HG02973 (cell line): Measurements from ENCODE around the gene ARHGAP23.

Experiments used
- ATAC-seq: cut with Tn5 transposase; IDR thresholded peaks from one replicate; pipeline ENCODE4 v1.9.1; 2021; ENCODE audit warnings: moderate library complexity; ENCODE audit not compliant: unreplicated experiment

Gene ARHGAP23

GRCh38 chr17:38544839-38545209 lies 116.6 kb downstream of the ARHGAP23 start:
- no peak for ATAC-seq

GRCh38 chr17:38545531-38546225 lies 117.4 kb downstream of the ARHGAP23 start:
- ATAC-seq, result no peak

DNA sequence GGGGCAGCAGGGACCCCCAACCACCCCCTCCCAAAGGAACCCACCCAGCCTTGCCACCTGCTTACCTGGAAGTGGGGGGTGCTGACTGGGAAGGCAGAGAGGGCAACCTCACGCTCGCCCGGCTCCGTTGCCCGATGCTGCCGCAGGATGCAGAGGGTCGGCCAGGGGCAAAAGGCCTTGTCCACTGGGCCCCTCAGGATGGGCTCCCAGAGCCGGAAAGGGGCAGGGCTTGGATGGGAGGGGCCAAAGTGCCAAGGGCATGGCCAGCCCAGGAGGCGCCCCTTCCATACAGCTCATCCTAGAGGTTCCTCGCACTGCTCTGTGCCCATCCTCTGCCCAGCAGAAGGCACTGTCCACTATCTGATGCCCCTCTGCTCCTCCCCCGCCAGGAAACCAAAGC lies 118.1 kb downstream of the ARHGAP23 start:
- ATAC-seq, result no peak

DNA sequence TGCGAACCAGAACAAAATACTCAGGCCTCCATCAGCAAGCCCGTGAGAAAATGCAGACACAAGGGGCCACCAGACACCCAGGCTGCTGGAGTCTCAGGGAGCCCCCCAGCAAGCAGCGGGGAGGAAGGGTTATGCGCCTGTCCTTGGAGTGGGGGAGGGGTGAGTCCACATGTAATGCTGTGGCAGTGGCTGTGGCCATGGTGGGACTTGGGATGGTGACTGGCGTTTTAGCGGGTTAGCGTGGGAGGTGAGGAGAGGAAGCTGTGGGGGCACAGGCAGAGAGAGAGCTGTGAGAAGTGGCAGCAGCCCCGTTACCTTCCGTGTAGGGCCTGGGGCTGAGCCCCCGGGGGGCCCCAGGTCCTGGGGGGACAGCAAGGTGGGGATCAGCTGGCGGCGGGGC lies 119.2 kb downstream of the ARHGAP23 start:
- ATAC-seq, result no peak

- no peak for ATAC-seq
These were observed 121.0 kb downstream of the ARHGAP23 start for GRCh38 chr17:38549285-38549684.

GRCh38 chr17:38550661-38551060 lies 122.4 kb downstream of the ARHGAP23 start:
- ATAC-seq, result no peak

DNA sequence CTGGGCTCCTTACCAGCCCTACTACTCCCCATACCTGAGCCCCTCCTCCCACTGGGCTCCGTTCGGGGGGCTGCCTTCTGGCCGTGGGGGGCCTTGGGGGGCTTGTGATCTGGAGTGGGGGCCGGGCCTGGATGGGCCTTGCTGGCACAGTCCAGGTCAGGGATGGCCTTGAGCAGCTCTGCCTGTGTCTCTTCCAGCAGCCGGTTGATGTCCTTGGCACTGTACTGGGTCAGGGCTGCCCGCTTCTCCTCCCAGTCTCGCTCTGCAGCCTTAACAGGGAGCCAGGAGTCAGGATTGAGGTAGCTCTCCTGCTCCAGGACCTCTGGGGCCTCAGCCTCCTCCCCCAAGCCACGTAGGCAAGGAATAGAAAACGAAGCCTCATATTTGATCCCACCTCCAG lies 122.9 kb downstream of the ARHGAP23 start:
- ATAC-seq, result no peak

- ATAC-seq, result no peak
These were observed 124.1 kb downstream of the ARHGAP23 start for GRCh38 chr17:38552343-38552742.

DNA sequence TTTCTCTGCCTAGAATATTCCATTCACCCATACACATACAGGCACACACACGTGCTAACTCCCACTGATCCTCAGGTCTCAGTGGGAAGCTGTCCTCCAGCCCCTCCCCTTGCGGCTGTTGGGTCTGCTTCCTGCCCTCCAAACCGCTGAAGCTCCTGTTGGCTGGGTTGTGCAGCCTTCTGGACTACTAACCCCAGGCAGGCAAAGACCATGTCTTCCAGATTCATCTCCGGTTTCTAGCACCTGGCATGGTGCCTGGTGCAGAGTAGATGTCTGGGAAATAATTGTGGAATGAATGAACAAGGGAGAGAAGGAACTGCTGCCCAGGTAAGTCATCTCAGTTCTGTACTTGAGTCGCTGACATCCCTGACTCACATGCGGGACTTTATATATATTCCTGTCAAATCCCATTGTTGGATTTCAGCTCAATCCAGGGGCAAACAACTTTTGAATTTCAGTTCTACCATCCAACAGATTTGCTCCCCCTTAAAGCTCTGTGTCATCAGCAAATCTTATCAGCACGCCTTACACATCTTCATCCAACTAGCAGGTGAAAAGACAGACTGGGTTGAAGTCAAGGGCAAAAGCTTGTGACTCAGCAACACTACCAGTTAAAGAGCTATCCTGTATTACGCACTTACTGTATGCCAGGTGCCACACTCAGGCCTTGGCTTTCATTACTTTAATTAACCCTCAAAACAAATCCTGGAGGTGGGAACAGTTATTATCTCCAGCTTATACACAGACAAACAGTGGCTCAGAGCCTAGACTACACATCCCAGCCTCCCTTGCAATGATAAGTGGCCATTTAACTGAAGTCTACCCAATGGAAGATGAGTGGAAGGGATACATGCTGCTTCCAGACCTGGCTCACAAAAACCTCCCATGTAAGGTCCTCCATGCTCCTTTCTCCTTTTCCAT lies 126.4 kb downstream of the ARHGAP23 start:
- no peak for ATAC-seq

GRCh38 chr17:38556239-38556638 lies 128.0 kb downstream of the ARHGAP23 start:
- ATAC-seq, result no peak

DNA sequence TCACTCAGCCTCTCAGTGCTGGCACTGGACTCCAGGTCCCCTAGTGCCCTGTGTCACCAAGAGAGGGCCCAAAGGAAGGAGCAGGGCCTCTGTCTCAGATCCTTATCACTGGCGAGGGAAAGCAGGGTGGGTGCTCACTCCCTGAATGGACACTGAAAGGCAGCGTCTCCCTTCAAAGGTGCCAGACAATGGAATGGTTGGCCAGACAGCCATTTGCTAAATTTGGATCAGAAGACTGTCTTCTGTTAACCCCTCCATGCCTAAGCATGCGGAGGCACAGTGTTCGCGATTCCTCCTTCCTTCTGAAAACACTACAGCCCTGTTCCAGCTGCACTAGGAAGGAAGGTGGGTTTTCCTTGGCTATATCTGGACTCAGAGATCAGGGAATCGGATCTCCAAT lies 129.1 kb downstream of the ARHGAP23 start:
- no peak for ATAC-seq

DNA sequence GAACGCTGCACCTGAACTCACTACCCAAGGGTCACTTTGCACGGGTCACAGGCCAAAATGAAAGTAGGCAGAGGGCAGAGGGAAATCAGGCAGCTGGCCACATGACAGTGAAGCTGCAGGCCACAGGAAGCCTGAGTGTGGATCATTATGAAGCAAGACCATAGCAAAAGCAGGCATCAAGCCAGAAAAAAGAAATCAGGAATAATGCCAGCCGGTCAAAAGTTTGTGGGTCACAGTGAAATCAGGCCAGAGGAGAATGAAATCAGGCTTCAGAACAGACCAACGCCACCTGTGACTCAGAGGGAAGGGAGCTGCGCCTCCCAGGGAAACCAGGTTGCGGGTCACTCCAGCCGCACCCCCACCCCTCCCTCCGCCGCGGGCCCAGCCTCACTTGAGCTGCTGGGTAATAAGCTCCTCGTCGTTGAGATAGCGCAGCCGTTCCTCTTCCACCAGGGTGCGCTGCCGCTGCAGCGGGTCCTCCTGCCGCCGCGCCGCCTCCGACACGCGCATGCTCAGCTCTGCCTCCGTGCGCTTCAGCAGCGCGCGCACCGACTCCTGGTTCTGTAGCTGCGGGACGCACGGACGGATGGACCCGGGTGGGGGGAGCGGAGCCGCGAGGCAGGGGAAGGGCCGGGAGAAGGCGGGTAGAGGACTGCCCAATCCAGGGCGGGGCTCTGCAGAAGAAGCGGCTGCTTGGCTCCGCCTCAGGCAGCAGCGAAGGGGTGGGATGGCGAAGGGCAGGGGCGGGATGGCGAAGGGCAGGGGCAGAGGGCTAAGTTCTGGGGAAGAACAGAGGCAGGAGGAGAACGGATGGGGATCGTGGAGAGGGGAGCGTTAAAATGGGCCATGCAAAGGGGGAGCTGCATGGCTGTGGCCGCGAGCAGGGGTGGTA lies 129.8 kb downstream of the ARHGAP23 start:
- peak; percentile 50 for ATAC-seq

DNA sequence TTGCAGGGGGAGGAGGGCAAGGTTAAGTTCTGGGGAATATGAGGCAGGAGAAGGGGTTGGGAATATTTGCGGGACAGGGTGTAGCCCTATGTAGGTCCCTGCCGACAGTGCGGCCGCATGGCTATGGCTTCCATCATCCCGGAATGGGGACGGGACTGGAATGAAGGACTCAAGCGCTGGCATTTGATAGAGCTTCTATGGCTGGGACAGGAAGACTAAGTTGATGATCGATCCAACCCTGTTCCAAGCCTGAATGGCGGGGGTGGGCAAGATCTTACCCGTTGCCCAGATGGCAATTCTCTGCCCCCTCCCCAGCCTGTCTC lies 130.4 kb downstream of the ARHGAP23 start:
- ATAC-seq, result no peak

DNA sequence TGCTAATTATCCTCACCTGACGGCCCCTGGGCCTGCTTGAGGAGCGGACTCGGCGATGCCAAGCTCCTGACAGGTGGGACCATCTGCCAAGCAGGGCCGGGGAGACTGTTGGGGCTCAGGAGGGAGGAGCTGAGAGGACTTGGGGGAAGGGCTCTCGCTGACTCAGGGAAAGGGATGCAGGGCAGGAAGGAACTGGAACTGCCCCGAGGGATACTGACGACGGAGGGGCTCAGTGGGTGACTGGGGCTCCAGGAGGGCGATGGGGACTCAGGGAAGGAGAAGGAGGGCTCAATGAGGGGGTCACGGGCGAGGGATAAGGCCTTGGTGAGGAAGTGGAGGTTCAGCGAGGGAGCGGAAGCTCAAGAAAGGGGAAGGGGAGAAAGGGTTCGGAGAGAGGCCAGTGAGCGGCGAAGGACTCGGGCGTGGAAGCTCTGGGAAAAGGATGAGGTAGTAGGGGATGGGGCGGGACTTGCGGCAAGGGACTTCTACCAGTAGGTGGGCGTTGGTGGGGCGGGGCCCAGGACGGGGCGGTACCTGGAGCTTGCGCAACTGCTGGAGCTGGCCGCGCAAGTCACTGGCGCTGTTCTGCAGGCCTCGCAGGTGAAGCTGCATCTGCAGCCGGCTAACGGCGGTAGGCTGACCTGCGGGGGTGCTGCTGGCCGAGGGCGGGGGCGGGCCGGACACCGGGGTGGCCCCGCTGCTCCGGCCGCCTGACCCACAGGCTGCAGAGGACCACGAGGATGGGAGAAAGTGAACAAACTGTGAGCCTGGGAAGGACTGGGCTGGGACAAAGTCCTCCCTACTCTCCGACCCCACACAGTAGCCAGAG lies 131.0 kb downstream of the ARHGAP23 start:
- ATAC-seq, result peak; percentile 54

DNA sequence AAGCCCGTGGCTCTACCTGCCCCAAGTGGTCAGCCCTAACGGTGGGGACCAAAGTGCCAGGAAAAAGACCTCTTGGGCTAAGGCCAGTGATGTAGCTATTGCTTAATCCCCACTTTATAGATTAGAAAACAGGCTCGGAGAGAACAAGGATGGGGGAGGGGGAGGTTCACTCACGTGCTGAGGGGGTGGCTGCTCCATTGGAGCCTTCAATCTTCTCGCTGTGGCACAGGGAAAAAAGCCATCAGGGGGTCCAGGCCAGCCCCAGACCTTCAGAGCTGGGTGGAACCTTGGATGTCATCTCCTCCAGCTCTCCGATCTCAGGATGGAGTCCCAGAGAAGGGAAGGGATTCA lies 131.6 kb downstream of the ARHGAP23 start:
- ATAC-seq, result no peak

DNA sequence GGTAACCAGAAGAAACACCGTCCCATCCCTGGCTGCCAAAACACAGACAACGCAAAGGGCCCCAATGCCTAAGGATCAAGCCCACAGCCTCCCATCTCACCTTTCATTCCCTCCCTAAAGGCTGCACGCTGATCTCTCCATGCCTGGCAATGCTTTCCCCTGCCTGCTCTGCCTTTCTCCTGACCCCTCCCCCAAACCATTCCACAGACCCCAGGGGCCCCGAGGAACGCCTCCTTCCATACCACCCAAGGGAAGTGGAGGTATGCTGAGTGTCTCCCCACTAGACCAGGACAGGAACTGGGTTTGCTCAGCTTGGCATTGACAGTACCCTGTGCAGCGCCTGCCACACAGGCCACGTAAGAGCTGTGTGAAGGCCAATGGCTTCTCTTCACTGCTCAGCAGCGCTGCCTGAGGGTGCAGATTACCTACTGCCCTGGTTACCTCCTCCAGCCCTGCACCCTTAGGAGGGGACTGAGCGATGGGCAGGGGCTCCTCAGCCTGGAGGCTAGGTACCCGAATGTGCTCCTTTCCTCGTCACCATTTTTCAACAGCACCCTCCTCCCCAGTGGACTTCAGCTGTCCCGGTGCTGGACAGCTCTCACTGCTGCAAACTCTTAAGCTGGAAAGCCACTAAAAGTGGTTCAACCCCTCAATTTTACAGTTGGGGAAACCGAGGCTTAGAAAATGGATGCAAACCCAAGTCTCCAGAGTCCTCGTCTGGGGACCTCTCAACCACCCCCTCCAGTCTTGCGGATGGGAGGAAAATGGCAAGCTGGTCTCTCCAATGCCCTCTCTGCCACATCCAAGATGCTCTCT lies 132.4 kb downstream of the ARHGAP23 start:
- ATAC-seq, result no peak

DNA sequence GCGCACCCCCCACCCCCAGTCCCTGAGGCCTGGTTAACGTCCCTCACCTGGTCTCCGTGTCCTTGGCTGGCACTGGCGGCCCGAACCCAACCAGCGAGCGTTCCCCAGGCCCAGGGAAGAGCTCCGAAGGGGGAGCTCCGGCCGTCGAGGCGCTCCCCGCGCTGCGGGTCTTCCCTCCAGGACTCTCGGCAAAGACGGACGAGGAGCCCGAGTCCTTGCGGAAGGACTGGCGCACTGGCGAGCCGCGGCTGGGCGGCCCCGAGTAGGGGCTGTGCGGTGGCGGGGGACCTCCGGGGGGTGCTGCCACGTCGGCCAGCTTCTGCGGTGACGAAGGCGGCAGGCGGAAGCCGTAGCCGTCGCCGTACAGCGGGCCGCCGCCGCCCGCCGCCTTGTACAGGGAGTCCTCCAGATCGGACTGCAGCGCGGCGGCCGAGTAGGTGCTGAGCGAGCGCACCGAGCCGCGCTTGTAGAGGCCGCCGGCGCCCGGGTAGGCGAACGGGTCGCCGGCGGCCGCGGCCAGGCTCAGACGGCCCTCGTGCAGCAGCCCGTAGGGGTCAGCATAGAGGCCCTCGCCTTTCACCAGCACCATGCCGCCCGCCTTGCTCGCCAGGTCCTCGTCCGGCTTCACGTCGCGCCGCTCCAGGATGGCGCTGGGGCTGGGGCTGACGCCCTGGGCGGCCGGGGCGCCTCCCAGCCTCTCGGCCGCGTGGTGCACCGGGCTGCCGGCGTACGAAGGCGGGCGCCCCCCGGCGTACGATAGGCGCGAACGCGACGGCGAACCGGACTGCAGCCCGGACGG lies 133.4 kb downstream of the ARHGAP23 start:
- ATAC-seq, result no peak
